Effector memory CD4-positive, alpha-beta T cell (primary cell): ENCODE measurements around the gene KDM4C.

Experiments used
- DNase-seq, 3 donors: peaks; one replicate each; pipeline ENCODE4 v3.0.0-alpha.2; 2020
- H3K27ac ChIP-seq: 2 replicates; pipeline ENCODE4 v1.7.0; 2013; ENCODE audit warnings: mild to moderate bottlenecking, low read length, moderate library complexity; ENCODE audit not compliant: insufficient read depth, poor library complexity, severe bottlenecking
- H3K27me3 ChIP-seq: replicated peaks from 2 replicates; pipeline ENCODE4 v1.7.0; 2013; ENCODE audit warnings: mild to moderate bottlenecking, low read length; ENCODE audit not compliant: insufficient read depth, control insufficient read depth, poor library complexity, severe bottlenecking
- H3K36me3 ChIP-seq: 2 replicates; pipeline ENCODE4 v1.7.0; 2013; ENCODE audit warnings: mild to moderate bottlenecking, low read length, moderate library complexity; ENCODE audit not compliant: control insufficient read depth, insufficient read depth
- H3K4me1 ChIP-seq: 2 replicates; pipeline ENCODE4 v1.7.0; 2013; ENCODE audit warnings: low read length, mild to moderate bottlenecking; ENCODE audit not compliant: control insufficient read depth, insufficient read depth, poor library complexity, severe bottlenecking
- H3K4me3 ChIP-seq: 2 replicates; pipeline ENCODE4 v1.7.0; 2013; ENCODE audit warnings: low read length, low read depth, mild to moderate bottlenecking; ENCODE audit not compliant: insufficient read depth, poor library complexity, severe bottlenecking
- H3K9me3 ChIP-seq: 2 replicates; pipeline ENCODE4 v1.7.0; 2013; ENCODE audit warnings: mild to moderate bottlenecking, low read length, moderate library complexity; ENCODE audit not compliant: control insufficient read depth

Gene KDM4C

GRCh38 chr9:6929441-6930215, 171.9 kb downstream of the KDM4C start:
- H3K36me3 ChIP-seq, result no peaks in the 10 kb centered on the region
- H3K9me3 ChIP-seq, result no peaks in the 10 kb centered on the region
- H3K27ac ChIP-seq, result no peak overlapping the region
- no peak for DNase-seq
- no peaks in the 10 kb centered on the region for H3K4me1 ChIP-seq
- no peaks in the 10 kb centered on the region for H3K27me3 ChIP-seq
- H3K4me3 ChIP-seq, result no peak overlapping the region

DNA sequence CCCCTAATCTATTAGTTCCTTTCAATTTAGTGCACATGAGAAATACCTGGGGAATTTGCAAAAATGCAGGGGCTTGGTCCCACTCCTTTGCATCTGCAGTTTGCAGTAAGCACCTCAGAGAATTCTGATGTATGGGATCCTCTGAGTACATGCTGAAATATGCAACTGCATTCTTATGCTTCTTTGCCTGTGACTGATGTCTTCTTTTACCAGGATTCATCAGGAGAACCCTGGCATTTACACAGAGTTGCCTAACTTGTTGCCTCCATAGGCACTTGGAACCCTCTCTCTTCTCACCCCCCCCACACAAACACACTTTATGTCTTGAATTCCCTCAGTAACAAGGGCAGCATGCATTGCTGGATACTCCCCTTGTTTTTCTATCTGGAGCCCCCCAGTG, 173.1 kb downstream of the KDM4C start:
- DNase-seq, result no peak
- Histone ChIP-seq H3K9me3 (no peaks in the 10 kb centered on the region), H3K27me3 (no peaks in the 10 kb centered on the region), H3K27ac (no peak overlapping the region), H3K4me3 (no peak overlapping the region), H3K4me1 (no peaks in the 10 kb centered on the region), H3K36me3 (no peaks in the 10 kb centered on the region)

DNA sequence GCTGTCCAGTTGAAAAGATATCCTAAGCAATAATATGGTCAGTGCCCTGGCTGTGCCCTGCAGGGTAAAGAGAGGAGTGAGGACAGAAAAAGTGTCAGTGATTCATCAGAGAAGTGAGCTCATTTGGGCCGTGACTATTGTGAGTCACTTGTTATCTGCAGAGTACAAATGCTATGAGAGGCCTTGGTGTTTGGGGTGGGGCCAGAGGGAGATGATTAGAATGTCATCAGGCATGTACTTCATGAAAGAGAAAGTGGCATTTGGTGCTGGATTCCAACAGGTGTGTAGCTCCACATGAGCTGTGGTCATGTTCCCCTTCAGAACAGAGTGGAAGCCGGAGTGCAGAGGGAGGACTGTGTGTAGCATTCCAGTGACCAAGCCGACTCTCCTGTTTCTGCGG, 174.1 kb downstream of the KDM4C start:
- DNase-seq, result no peak
- Histone ChIP-seq H3K4me3 (no peak overlapping the region), H3K36me3 (no peaks in the 10 kb centered on the region), H3K4me1 (peaks cover 2% of the 10 kb centered on the region), H3K9me3 (no peaks in the 10 kb centered on the region), H3K27me3 (no peaks in the 10 kb centered on the region), H3K27ac (no peak overlapping the region)

DNA sequence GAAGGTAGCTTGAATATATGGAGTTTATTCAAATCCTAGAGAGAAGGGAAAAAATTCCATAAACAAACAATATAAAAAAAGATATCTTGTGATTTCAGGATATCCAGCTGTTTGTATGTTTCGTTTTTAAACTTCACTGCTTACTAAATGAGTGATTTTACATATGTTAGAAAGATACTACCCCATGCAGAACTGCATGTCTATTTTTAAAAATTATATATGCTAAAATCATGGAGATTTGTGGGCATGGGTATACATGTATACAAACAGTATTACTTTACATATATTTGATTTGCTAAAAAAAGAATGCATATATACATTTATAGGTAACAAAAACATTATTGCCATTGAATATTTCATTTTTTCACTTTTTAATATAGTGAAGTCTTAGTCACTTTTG, 178.3 kb downstream of the KDM4C start:
- peaks cover 2% of the 10 kb centered on the region for H3K4me1 ChIP-seq

GRCh38 chr9:6937209-6937608, 179.4 kb downstream of the KDM4C start:
- Histone ChIP-seq H3K4me3 (no peak overlapping the region), H3K27me3 (no peaks in the 10 kb centered on the region), H3K27ac (no peak overlapping the region), H3K9me3 (no peaks in the 10 kb centered on the region), H3K36me3 (no peaks in the 10 kb centered on the region), H3K4me1 (peaks cover 2% of the 10 kb centered on the region)
- no peak for DNase-seq

More for the DNA sequence above, 178.3 kb downstream of the KDM4C start:
- no peaks in the 10 kb centered on the region for H3K9me3 ChIP-seq
- H3K27me3 ChIP-seq, result no peaks in the 10 kb centered on the region
- DNase-seq, result no peak
- no peaks in the 10 kb centered on the region for H3K36me3 ChIP-seq
- no peak overlapping the region for H3K4me3 ChIP-seq
- no peak overlapping the region for H3K27ac ChIP-seq

GRCh38 chr9:6938447-6938846, 180.7 kb downstream of the KDM4C start:
- H3K27me3 ChIP-seq, result no peaks in the 10 kb centered on the region
- no peak for DNase-seq
- H3K27ac ChIP-seq, result no peak overlapping the region
- H3K36me3 ChIP-seq, result no peaks in the 10 kb centered on the region
- H3K4me3 ChIP-seq, result no peak overlapping the region
- no peaks in the 10 kb centered on the region for H3K9me3 ChIP-seq
- peaks cover 2% of the 10 kb centered on the region for H3K4me1 ChIP-seq

- Histone ChIP-seq H3K4me3 (no peak overlapping the region), H3K4me1 (peaks cover 2% of the 10 kb centered on the region), H3K27ac (no peak overlapping the region), H3K9me3 (no peaks in the 10 kb centered on the region), H3K36me3 (no peaks in the 10 kb centered on the region), H3K27me3 (no peaks in the 10 kb centered on the region)
- no peak for DNase-seq
Measured at GRCh38 chr9:6938873-6939272, 181.1 kb downstream of the KDM4C start.

DNA sequence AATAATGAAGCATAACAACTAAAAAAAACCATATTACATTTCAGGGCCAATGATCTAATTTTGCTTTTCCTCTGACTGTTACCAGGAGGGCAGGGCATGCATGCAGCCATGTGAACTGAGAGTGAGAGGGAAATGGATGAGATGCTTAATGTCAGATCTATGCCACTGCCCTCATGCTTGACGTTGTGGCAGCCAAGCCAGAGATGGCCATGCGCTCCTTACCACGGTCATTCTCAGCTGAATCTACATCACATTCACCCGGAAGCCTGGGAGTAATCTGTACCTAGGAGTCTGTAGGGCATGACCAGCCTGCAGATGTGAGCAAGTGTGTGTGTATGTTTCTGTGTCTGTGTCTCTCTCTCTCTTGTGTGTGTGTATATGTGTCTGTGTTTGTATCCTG, 183.7 kb downstream of the KDM4C start:
- no peaks in the 10 kb centered on the region for H3K36me3 ChIP-seq
- no peaks in the 10 kb centered on the region for H3K9me3 ChIP-seq
- H3K4me1 ChIP-seq, result peaks cover 2% of the 10 kb centered on the region
- no peak overlapping the region for H3K27ac ChIP-seq
- no peak overlapping the region for H3K4me3 ChIP-seq
- H3K27me3 ChIP-seq, result no peaks in the 10 kb centered on the region
- no peak for DNase-seq

- no peaks in the 10 kb centered on the region for H3K9me3 ChIP-seq
- DNase-seq, result no peak
- no peaks in the 10 kb centered on the region for H3K36me3 ChIP-seq
- no peak overlapping the region for H3K4me3 ChIP-seq
- no peaks in the 10 kb centered on the region for H3K4me1 ChIP-seq
- H3K27ac ChIP-seq, result no peak overlapping the region
- no peaks in the 10 kb centered on the region for H3K27me3 ChIP-seq
Measured at GRCh38 chr9:6942406-6942805, 184.6 kb downstream of the KDM4C start.

- Histone ChIP-seq H3K27me3 (no peaks in the 10 kb centered on the region), H3K27ac (no peak overlapping the region), H3K9me3 (no peaks in the 10 kb centered on the region), H3K4me3 (no peak overlapping the region), H3K36me3 (no peaks in the 10 kb centered on the region), H3K4me1 (no peaks in the 10 kb centered on the region)
- DNase-seq, result no peak
Measured at GRCh38 chr9:6943293-6943692, 185.5 kb downstream of the KDM4C start.
